CD14-positive monocyte (primary cell): ENCODE data around the gene IL21R. TPM values are rescaled to one million over a fixed set of nuclear protein-coding genes. Genes with fewer than 3 reads are reported as not detected.

Source experiments
- DNase-seq, 3 donors: peaks; one replicate each; pipeline ENCODE4 v3.0.0-alpha.2; 2011 to 2022
- H2AFZ ChIP-seq: 2 replicates; pipeline ENCODE4 v1.6.0; 2012; ENCODE audit warnings: mild to moderate bottlenecking, low read depth, low read length, inconsistent platforms; ENCODE audit not compliant: insufficient read depth, poor library complexity, severe bottlenecking
- H3K27ac ChIP-seq, 2 donors: 1 replicate in 1 of 2; 2 replicates in 1 of 2; pipeline ENCODE4 v1.5.1; 2012 to 2013; ENCODE audit warnings: low read length in 2 of 2, control low read depth in 1 of 2, inconsistent platforms in 1 of 2, low read depth in 1 of 2, mild to moderate bottlenecking in 1 of 2
- H3K27me3 ChIP-seq, 2 donors: one replicate each; pipeline versions ENCODE4 v1.6.0 to v1.6.1; 2011 to 2013; ENCODE audit warnings: low read length in 2 of 2; ENCODE audit not compliant: control insufficient read depth in 2 of 2, insufficient read depth in 2 of 2
- H3K36me3 ChIP-seq, 2 donors: replicated peaks in 1 of 2; 1 replicate in 1 of 2; 2 replicates in 1 of 2; pipeline versions ENCODE4 v1.5.1 to v1.6.1; 2012 to 2013; ENCODE audit warnings: low read length in 2 of 2, control low read depth in 1 of 2, inconsistent platforms in 1 of 2, mild to moderate bottlenecking in 1 of 2; ENCODE audit not compliant: insufficient read depth in 2 of 2, control insufficient read depth in 1 of 2
- H3K4me1 ChIP-seq, 2 donors: 1 replicate in 1 of 2; 2 replicates in 1 of 2; pipeline versions ENCODE4 v1.5.1 to v1.6.1; 2012 to 2013; ENCODE audit warnings: low read length in 2 of 2, control low read depth in 1 of 2, inconsistent platforms in 1 of 2, mild to moderate bottlenecking in 1 of 2, moderate library complexity in 1 of 2; ENCODE audit not compliant: insufficient read depth in 2 of 2, control insufficient read depth in 1 of 2
- H3K4me2 ChIP-seq: replicated peaks from 2 replicates; pipeline ENCODE3; 2012; ENCODE audit warnings: low read length, moderate library complexity, mild to moderate bottlenecking; ENCODE audit not compliant: poor library complexity, severe bottlenecking; ENCODE audit errors: extremely low read depth
- H3K4me3 ChIP-seq, 3 experiments: fragments of 200-600 bp in 1 of 3; sonication (generic) in 1 of 3; replicated peaks in 1 of 3; 1 replicate in 2 of 3; 2 replicates in 1 of 3; pipeline ENCODE4 v1.5.1; 2011 to 2013; ENCODE audit warnings: low read length in 3 of 3, mild to moderate bottlenecking in 3 of 3, control low read depth in 2 of 3, low read depth in 2 of 3, inconsistent platforms in 1 of 3, moderate library complexity in 1 of 3
- H3K79me2 ChIP-seq: 2 replicates; pipeline ENCODE4 v1.6.0; 2012; ENCODE audit warnings: mild to moderate bottlenecking, control low read depth, inconsistent platforms, low read length, moderate library complexity; ENCODE audit not compliant: insufficient read depth
- H3K9ac ChIP-seq: 2 replicates; pipeline ENCODE4 v1.6.0; 2017; ENCODE audit warnings: low read length, mild to moderate bottlenecking; ENCODE audit not compliant: insufficient read depth, poor library complexity, severe bottlenecking
- H3K9me3 ChIP-seq, 2 donors: replicated peaks in 1 of 2; 1 replicate in 1 of 2; 2 replicates in 1 of 2; pipeline versions ENCODE4 v1.5.1 to v1.6.1; 2012 to 2013; ENCODE audit warnings: low read length in 2 of 2, control low read depth in 1 of 2; ENCODE audit not compliant: control insufficient read depth in 1 of 2, insufficient read depth in 1 of 2
- H4K20me1 ChIP-seq: 2 replicates; pipeline ENCODE4 v1.6.0; 2012; ENCODE audit warnings: mild to moderate bottlenecking, low read length, control low read depth, moderate library complexity; ENCODE audit not compliant: insufficient read depth
- H3K27ac Mint-ChIP-seq, 7 donors: one replicate each; pipeline ENCODE4 v1.8.0; 2020; ENCODE audit warnings: mild to moderate bottlenecking in 7 of 7, mixed read lengths in 7 of 7, moderate library complexity in 6 of 7, inconsistent platforms in 2 of 7
- H3K27me3 Mint-ChIP-seq, 3 donors: one replicate each; pipeline ENCODE4 v1.8.0; 2021 to 2022; ENCODE audit warnings: low read depth in 3 of 3, mild to moderate bottlenecking in 3 of 3, mixed read lengths in 3 of 3, moderate library complexity in 3 of 3, inconsistent platforms in 1 of 3
- H3K36me3 Mint-ChIP-seq, 2 donors: one replicate each; pipeline ENCODE4 v1.8.0; 2020; ENCODE audit warnings: mixed read lengths in 2 of 2, inconsistent platforms in 1 of 2, mild to moderate bottlenecking in 1 of 2
- H3K4me1 Mint-ChIP-seq: one replicate; pipeline ENCODE4 v1.8.0; 2020; ENCODE audit warnings: mild to moderate bottlenecking, mixed read lengths
- H3K4me3 Mint-ChIP-seq, 2 donors: one replicate each; pipeline ENCODE4 v1.8.0; 2020; ENCODE audit warnings: mild to moderate bottlenecking in 2 of 2, mixed read lengths in 2 of 2, moderate library complexity in 1 of 2
- H3K9me3 Mint-ChIP-seq, 7 donors: one replicate each; pipeline ENCODE4 v1.8.0; 2020 to 2022; ENCODE audit warnings: mixed read lengths in 7 of 7, mild to moderate bottlenecking in 6 of 7, moderate library complexity in 6 of 7, inconsistent platforms in 2 of 7
- CTCF ChIP-seq: fragments of 200-600 bp; IDR thresholded peaks from one replicate; pipeline ENCODE4 v1.8.0; 2022; ENCODE audit warnings: antibody characterized with exemption, mild to moderate bottlenecking
- WGBS: methylation state at CpG from one replicate; pipeline ENCODE4 v1.1.5; 2013; ENCODE audit warnings: missing lambda C conversion rate; ENCODE audit not compliant: insufficient coverage; 5-methylcytosine and 5-hydroxymethylcytosine counted together
- intact Hi-C, 2 donors: fragments of 100-400 bp; cut with micrococcal nuclease; formaldehyde crosslinking; loops; one replicate each; pipeline versions ENCODE4 v1.15.0 to v1.15.1; 2023
- polyA plus RNA-seq, 3 donors: library from polyadenylated mRNA; depleted of rRNA in 1 of 3; unstranded in 2 of 3; stranded (reverse) in 1 of 3; fragments of 300-500 nt in 2 of 3; fragments of >200 nt in 1 of 3; fragmentation: Illumina TruSeq in 2 of 3; gene quantifications; 1 replicate in 2 of 3; 2 replicates in 1 of 3; pipeline ENCODE4 v1.2.3, GENCODE V29; 2012 to 2021

The IL21R gene
- polyA plus RNA-seq, 3 donors: 1.0 to 1.7 (median 1.4) TPM

- Histone ChIP-seq H3K4me1 (peaks cover 13 to 16% of the 10 kb centered on the region in 2 donors), H3K4me2 (no peak overlapping the region), H3K27me3 (no peaks in the 10 kb centered on the region), H4K20me1 (peaks cover 31% of the 10 kb centered on the region), H3K9ac (no peak overlapping the region), H3K4me3 (no peak overlapping the region), H3K79me2 (no peaks in the 10 kb centered on the region), H3K27ac (peak overlapping the region in 1 of 2 donors; percentile 26), H2AFZ (no peak overlapping the region), H3K36me3 (peaks cover 62 to 63% of the 10 kb centered on the region in 2 donors), H3K9me3 (peaks cover 0 to 10% of the 10 kb centered on the region in 2 donors)
- Mint-ChIP-seq H3K9me3 (peaks cover 0 to 7% (median 5%) of the 10 kb centered on the region in 7 donors), H3K4me3 (no peak overlapping the region), H3K27ac (no peak overlapping the region), H3K36me3 (peaks cover 57 to 66% of the 10 kb centered on the region in 2 donors), H3K4me1 (peaks cover 16% of the 10 kb centered on the region), H3K27me3 (no peaks in the 10 kb centered on the region)
- TF ChIP-seq CTCF: no peak
- no peak for DNase-seq
- WGBS: 98% methylated on average over 5 of the region's 5 CpGs
- intact Hi-C loops: no loop called here
Observed at GRCh38 chr16:27363246-27363632, 38.7 kb upstream of the IL21R start.

- no peak overlapping the region for H2AFZ ChIP-seq
- H3K27ac Mint-ChIP-seq: peak overlapping the region in 1 of 7 donors; percentile 66
- no peak overlapping the region for H3K27ac ChIP-seq
- TF ChIP-seq CTCF: no peak
- no peaks in the 10 kb centered on the region for H3K79me2 ChIP-seq
- peaks cover 56 to 57% of the 10 kb centered on the region in 2 donors for H3K36me3 ChIP-seq
- H3K4me1 ChIP-seq: peaks cover 16% of the 10 kb centered on the region in 2 donors
- H3K4me3 ChIP-seq: no peak overlapping the region
- H4K20me1 ChIP-seq: peaks cover 31% of the 10 kb centered on the region
- no peaks in the 10 kb centered on the region for H3K27me3 ChIP-seq
- intact Hi-C loops: no loop called here
- H3K9ac ChIP-seq: no peak overlapping the region
- H3K27me3 Mint-ChIP-seq: no peaks in the 10 kb centered on the region
- H3K4me1 Mint-ChIP-seq: peaks cover 19% of the 10 kb centered on the region
- no peak overlapping the region for H3K4me3 Mint-ChIP-seq
- H3K9me3 Mint-ChIP-seq: peaks cover 0 to 7% (median 4%) of the 10 kb centered on the region in 7 donors
- 91% methylated on average over 9 of the region's 9 CpGs for WGBS
- peaks cover 0 to 9% of the 10 kb centered on the region in 2 donors for H3K9me3 ChIP-seq
- no peak overlapping the region for H3K4me2 ChIP-seq
- no peak for DNase-seq
- H3K36me3 Mint-ChIP-seq: peaks cover 52 to 60% of the 10 kb centered on the region in 2 donors
Observed at GRCh38 chr16:27363797-27364196, 38.2 kb upstream of the IL21R start.
